Hepatocyte (in vitro differentiated cells): Measurements from ENCODE around the gene WDFY4.

Source experiments
- EZH2 ChIP-seq: fragments of 200-600 bp; sonication (generic); IDR thresholded peaks from 2 replicates; pipeline ENCODE4 v1.6.1; 2016; ENCODE audit warnings: antibody characterized with exemption, mild to moderate bottlenecking, borderline replicate concordance
- TF ChIP-seq, protein P1 (sequence below): fragments of 200-600 bp; sonication (generic); IDR thresholded peaks from 2 replicates; pipeline ENCODE4 v1.5.1; 2016; ENCODE audit warnings: antibody characterized with exemption, mild to moderate bottlenecking; ENCODE audit not compliant: poor library complexity

DNA sequence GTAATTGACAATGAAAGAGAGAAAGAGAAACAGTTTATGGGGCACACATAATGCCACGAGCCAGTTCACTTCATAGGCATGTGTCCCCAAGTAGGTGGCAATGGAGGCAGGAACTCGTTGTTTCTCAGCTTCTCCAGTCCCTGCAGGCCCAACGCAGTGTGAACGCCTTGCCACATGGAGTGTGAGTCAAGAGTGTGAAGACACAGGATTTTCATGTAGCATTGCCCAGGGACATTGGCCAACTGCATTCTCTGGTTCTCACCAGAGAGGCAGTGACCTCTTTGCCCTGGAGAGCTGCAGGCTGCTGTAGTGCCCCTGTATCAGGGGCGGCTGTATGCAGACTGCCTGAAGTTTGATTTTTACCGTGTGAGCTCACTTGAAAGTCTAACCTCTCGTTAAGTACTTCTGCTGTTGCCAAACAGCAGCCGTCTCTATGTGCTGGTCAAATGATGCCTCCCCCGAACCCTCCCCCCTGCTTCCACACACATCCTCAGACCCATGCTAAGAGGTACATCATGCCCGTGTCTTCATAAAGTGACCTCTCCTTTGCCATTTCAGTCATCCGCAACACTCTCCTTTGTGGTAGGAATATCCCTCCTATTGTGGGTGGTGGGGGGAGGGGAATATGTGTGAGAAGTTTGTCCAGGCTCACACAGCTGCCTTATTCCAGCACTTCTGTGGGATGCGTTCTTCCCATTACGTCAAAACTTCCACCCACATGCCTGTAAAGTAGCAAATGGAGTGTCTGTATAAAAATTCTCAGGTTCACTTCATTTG is 242.3 kb downstream of the WDFY4 start:
- TF ChIP-seq, protein P1, sequence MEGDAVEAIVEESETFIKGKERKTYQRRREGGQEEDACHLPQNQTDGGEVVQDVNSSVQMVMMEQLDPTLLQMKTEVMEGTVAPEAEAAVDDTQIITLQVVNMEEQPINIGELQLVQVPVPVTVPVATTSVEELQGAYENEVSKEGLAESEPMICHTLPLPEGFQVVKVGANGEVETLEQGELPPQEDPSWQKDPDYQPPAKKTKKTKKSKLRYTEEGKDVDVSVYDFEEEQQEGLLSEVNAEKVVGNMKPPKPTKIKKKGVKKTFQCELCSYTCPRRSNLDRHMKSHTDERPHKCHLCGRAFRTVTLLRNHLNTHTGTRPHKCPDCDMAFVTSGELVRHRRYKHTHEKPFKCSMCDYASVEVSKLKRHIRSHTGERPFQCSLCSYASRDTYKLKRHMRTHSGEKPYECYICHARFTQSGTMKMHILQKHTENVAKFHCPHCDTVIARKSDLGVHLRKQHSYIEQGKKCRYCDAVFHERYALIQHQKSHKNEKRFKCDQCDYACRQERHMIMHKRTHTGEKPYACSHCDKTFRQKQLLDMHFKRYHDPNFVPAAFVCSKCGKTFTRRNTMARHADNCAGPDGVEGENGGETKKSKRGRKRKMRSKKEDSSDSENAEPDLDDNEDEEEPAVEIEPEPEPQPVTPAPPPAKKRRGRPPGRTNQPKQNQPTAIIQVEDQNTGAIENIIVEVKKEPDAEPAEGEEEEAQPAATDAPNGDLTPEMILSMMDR = no peak
- no peak for TF ChIP-seq EZH2
